ENCODE data around the gene CACNA1C. TPM values are rescaled to one million over a fixed set of nuclear protein-coding genes. Genes with fewer than 3 reads are reported as not detected.

CACNA1C gene
- total and polyA plus RNA-seq, 10 of the 15 experiments (the other 5 are each of a cell fraction or from before 2014, with no cell fraction given) = under 0.01 to 0.15 (median 0.09) TPM; not detected in 5

DNA sequence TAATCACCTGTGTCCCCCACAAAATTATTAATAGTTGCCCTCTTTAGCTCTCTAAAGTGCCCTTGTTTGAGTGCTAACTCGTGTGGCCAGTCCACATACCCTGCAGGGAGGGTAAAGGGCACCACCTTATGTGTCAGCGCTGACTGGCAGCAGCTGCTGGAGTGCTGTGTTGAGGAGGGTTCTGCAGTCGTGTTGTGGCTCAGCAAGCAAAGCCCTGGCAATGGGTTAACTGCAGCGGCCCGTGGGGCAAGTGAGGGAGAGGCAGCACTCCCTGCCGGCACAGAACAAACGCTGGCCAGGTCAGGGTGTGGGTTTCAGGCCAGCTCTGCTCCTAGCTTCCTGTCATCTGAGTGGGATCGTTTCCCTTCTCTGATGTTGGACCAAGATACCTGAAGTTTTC, 369.8 kb downstream of the CACNA1C start:
- FAIRE-seq (no peak), ATAC-seq (no peak), DNase-seq (ENCODE audit: low read depth, low spot score) (no peak)
- no peaks in the 10 kb centered on the region; the same call in 2 of the 3 replicates for H3K9me3 ChIP-seq (replicated peaks; ENCODE audit: control insufficient read depth, insufficient read depth, low read length)
- ChIA-PET POLR2A (no interaction called here), RAD21 (ENCODE audit: unreplicated experiment) (no interaction called here), SMC1A (ENCODE audit: uncharacterized antibody, unreplicated experiment) (no interaction called here), CTCF (no interaction called here)
- peaks cover 0 to 1% of the 10 kb centered on the region in 2 experiments; a peak in 1 of 4 replicates for H3K27me3 ChIP-seq (replicated peaks in 1 of 2; ENCODE audit: control insufficient read depth in 2 of 2, insufficient read depth in 2 of 2, low read length in 1 of 2)
- intact Hi-C loops (cut with micrococcal nuclease; ENCODE audit: unreplicated experiment) (no loop called here), in situ Hi-C loops (cut with MboI) (no loop called here)
- no peaks in the 10 kb centered on the region for H4K20me1 ChIP-seq (ENCODE audit: control insufficient read depth, insufficient read depth)
- no peak overlapping the region for H2AFZ ChIP-seq (ENCODE audit: control insufficient read depth, low read depth, low read length)
- WGBS (ENCODE audit: insufficient coverage, insufficient replicate concordance, low lambda C conversion rate, missing lambda C conversion rate) = 35% methylated on average over 8 of the region's 8 CpGs
- H3K79me2 ChIP-seq (ENCODE audit: control insufficient read depth, insufficient read depth, low read length) = no peaks in the 10 kb centered on the region
- no peak overlapping the region for H3K4me3 ChIP-seq
- H3K4me2 ChIP-seq (ENCODE audit: control insufficient read depth, insufficient read depth) = no peak overlapping the region
- no peak overlapping the region for H3K9ac ChIP-seq (ENCODE audit: control insufficient read depth, insufficient read depth, low read length)
- no peaks in the 10 kb centered on the region for H3K36me3 ChIP-seq (ENCODE audit: control insufficient read depth in 2 of 2, insufficient read depth in 2 of 2, low read length in 1 of 2)
- TF ChIP-seq CEBPB (IDR thresholded peaks at IDR 0.05; ENCODE audit: borderline replicate concordance in 1 of 2, low read depth in 2 of 2, low read length in 2 of 2) (no peak), SREBF1 (IDR thresholded peaks at IDR 0.05; ENCODE audit: low read length) (no peak), PML (IDR thresholded peaks at IDR 0.05; ENCODE audit: low read length) (no peak), CREM (IDR thresholded peaks at IDR 0.05; ENCODE audit: low read depth) (no peak), JUNB (IDR thresholded peaks at IDR 0.05) (no peak), BMI1 (IDR thresholded peaks at IDR 0.05; ENCODE audit: borderline replicate concordance) (no peak)
- TF ChIP-seq, protein P1, sequence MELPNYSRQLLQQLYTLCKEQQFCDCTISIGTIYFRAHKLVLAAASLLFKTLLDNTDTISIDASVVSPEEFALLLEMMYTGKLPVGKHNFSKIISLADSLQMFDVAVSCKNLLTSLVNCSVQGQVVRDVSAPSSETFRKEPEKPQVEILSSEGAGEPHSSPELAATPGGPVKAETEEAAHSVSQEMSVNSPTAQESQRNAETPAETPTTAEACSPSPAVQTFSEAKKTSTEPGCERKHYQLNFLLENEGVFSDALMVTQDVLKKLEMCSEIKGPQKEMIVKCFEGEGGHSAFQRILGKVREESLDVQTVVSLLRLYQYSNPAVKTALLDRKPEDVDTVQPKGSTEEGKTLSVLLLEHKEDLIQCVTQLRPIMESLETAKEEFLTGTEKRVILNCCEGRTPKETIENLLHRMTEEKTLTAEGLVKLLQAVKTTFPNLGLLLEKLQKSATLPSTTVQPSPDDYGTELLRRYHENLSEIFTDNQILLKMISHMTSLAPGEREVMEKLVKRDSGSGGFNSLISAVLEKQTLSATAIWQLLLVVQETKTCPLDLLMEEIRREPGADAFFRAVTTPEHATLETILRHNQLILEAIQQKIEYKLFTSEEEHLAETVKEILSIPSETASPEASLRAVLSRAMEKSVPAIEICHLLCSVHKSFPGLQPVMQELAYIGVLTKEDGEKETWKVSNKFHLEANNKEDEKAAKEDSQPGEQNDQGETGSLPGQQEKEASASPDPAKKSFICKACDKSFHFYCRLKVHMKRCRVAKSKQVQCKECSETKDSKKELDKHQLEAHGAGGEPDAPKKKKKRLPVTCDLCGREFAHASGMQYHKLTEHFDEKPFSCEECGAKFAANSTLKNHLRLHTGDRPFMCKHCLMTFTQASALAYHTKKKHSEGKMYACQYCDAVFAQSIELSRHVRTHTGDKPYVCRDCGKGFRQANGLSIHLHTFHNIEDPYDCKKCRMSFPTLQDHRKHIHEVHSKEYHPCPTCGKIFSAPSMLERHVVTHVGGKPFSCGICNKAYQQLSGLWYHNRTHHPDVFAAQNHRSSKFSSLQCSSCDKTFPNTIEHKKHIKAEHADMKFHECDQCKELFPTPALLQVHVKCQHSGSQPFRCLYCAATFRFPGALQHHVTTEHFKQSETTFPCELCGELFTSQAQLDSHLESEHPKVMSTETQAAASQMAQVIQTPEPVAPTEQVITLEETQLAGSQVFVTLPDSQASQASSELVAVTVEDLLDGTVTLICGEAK (IDR thresholded peaks at IDR 0.05; ENCODE audit: borderline replicate concordance) = no peak
- TF ChIP-seq, protein P2, sequence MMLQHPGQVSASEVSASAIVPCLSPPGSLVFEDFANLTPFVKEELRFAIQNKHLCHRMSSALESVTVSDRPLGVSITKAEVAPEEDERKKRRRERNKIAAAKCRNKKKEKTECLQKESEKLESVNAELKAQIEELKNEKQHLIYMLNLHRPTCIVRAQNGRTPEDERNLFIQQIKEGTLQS (IDR thresholded peaks at IDR 0.05; ENCODE audit: borderline replicate concordance, extremely low read depth, low read depth, low read length) = no peak
- BruUV-seq (replicated peaks) = no TSS peak
- no peaks in the 10 kb centered on the region for H3K4me1 ChIP-seq (ENCODE audit: control insufficient read depth, insufficient read depth, low read length)
- no peak overlapping the region for H3K27ac ChIP-seq (ENCODE audit: control insufficient read depth, insufficient read depth)

Measured in GM12878 (cell line).